AG09309 (cell line): Measurements from ENCODE around the gene PCDHGA8.

ENCODE experiments used
- DNase-seq: peaks from one replicate; pipeline ENCODE4 v3.0.0-alpha.2; 2010; ENCODE audit warnings: low read depth
- H3K4me3 ChIP-seq: 2 replicates; pipeline ENCODE4 v1.5.1; 2011; ENCODE audit warnings: mild to moderate bottlenecking, low read depth, low read length, moderate library complexity; ENCODE audit not compliant: control insufficient read depth
- TF ChIP-seq, protein P1 (sequence below): IDR thresholded peaks from 2 replicates; pipeline ENCODE4 v1.5.1; 2011; ENCODE audit warnings: mild to moderate bottlenecking, low read depth, low read length, inconsistent platforms; ENCODE audit not compliant: insufficient read depth, control insufficient read depth; ENCODE audit errors: missing control alignments

PCDHGA8 gene

DNA sequence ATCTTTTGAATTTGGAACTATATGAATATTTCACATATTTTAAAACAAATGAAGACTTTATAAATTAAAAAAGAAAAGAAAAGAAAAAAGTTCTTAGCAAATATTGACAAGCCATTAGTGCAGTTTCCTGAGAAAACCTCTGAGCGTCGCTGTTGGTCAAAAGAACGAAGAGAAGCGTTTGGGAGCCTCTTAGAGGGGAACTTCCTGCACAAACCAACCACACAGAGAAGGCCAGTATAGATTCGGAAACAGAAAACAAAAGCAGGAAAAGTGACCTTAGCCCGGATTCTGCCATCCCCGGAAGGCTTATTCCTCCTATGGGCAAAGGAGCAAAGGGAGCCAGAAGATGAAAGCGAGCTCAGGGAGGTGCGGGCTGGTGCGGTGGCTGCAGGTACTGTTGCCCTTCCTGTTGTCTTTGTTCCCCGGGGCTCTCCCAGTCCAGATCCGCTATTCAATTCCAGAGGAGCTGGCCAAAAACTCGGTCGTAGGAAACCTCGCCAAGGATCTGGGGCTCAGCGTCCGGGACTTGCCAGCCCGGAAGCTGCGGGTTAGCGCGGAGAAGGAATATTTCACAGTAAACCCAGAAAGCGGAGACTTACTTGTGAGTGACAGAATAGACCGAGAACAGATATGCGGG, 32.5 kb upstream of the PCDHGA8 start, which contains the start of gene PCDHGB2:
Gene PCDHGB2, plus strand, starts transcription at position 205 of the 637 bp plus-strand sequence. Its CDS starts 142 bp downstream, at position 347.
- DNase-seq: no peak
- TF ChIP-seq, protein P1, sequence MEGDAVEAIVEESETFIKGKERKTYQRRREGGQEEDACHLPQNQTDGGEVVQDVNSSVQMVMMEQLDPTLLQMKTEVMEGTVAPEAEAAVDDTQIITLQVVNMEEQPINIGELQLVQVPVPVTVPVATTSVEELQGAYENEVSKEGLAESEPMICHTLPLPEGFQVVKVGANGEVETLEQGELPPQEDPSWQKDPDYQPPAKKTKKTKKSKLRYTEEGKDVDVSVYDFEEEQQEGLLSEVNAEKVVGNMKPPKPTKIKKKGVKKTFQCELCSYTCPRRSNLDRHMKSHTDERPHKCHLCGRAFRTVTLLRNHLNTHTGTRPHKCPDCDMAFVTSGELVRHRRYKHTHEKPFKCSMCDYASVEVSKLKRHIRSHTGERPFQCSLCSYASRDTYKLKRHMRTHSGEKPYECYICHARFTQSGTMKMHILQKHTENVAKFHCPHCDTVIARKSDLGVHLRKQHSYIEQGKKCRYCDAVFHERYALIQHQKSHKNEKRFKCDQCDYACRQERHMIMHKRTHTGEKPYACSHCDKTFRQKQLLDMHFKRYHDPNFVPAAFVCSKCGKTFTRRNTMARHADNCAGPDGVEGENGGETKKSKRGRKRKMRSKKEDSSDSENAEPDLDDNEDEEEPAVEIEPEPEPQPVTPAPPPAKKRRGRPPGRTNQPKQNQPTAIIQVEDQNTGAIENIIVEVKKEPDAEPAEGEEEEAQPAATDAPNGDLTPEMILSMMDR: peak; percentile 59
- peak within 1 kb of the TSS; percentile 59 for H3K4me3 ChIP-seq

DNA sequence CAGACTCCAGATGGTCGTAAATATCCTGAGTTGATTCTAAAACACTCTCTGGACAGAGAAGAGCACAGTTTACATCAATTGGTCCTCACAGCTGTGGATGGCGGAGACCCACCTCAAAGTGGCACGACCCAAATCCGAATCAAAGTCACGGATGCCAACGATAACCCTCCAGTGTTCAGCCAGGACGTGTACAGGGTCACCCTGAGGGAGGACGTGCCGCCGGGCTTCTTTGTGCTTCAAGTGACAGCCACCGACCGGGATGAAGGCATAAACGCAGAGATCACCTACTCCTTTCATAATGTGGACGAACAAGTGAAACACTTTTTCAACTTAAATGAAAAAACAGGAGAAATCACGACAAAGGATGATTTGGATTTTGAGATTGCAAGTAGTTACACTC, 31.7 kb upstream of the PCDHGA8 start:
- H3K4me3 ChIP-seq: peak overlapping the region; percentile 59; the same call in 1 of the 2 replicates
- TF ChIP-seq, protein P1: no peak

GRCh38 chr5:141362719-141363118, 29.7 kb upstream of the PCDHGA8 start:
- DNase-seq: no peak
- no peak overlapping the region for H3K4me3 ChIP-seq
- TF ChIP-seq, protein P1: no peak

More for the DNA sequence above, 31.7 kb upstream of the PCDHGA8 start:
- DNase-seq: no peak

DNA sequence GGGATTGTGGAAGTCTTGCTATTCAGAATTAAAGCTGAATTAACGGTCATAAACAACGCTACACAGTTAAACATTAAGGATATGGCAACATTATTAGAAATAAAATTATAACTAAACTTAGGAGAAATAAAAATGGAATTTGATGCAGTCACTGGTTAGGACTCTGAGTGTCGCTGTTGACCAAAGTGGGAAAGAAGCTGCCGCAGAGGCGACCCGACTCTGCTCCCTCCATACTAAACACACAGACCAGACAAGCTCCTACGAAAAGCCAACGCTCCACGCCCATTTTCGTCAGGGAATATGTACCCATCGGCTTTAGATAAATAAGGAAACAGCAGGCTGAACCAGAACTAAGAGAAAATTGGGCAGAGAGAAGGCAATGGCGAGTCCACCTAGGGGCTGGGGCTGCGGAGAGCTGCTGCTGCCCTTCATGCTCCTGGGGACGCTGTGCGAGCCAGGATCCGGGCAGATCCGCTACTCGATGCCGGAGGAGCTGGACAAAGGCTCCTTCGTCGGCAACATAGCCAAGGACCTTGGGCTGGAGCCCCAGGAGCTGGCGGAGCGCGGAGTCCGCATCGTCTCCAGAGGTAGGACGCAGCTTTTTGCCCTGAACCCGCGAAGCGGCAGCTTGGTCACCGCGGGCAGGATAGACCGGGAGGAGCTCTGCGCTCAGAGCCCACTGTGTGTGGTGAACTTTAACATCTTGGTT, 28.3 kb upstream of the PCDHGA8 start, which contains the start of gene PCDHGA5:
Gene PCDHGA5, plus strand, starts transcription at position 211 of the 709 bp plus-strand sequence. Its CDS starts 169 bp downstream, at position 380.
- TF ChIP-seq, protein P1: peak; percentile 27
- peak within 1 kb of the TSS; percentile 18 for H3K4me3 ChIP-seq
- DNase-seq: no peak

DNA sequence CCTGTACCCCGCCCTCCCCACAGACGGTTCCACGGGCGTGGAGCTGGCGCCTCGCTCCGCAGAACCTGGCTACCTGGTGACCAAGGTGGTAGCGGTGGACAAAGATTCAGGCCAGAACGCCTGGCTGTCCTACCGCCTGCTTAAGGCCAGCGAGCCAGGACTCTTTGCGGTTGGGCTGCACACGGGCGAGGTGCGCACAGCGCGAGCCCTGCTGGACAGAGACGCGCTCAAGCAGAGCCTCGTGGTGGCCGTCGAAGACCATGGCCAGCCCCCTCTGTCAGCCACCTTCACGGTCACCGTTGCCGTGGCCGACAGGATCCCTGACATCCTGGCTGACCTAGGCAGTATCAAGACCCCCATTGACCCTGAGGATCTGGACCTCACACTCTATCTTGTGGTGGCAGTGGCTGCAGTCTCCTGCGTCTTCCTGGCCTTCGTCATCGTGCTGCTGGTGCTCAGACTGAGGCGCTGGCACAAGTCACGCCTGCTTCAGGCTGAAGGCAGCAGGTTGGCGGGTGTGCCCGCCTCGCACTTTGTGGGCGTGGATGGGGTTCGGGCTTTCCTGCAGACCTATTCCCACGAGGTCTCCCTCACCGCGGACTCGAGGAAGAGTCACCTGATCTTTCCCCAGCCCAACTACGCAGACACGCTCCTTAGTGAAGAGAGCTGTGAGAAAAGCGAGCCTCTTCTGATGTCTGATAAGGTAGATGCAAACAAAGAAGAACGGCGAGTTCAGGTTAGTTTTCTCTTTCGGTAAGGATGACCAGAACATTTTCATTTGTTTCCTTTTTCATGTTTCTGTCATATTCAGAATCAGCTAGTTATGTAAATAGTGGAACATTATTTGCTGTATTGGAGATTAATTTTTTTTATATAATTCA, 26.2 kb upstream of the PCDHGA8 start:
- TF ChIP-seq, protein P1: no peak
- no peak for DNase-seq
- no peak overlapping the region for H3K4me3 ChIP-seq
